GM18511 (cell line): ENCODE results near the gene DPH3.

Source experiments
- ATAC-seq: cut with Tn5 transposase; IDR thresholded peaks from one replicate; pipeline ENCODE4 v1.9.1; 2021; ENCODE audit warnings: mild to moderate bottlenecking, moderate library complexity; ENCODE audit not compliant: unreplicated experiment

The DPH3 gene

DNA sequence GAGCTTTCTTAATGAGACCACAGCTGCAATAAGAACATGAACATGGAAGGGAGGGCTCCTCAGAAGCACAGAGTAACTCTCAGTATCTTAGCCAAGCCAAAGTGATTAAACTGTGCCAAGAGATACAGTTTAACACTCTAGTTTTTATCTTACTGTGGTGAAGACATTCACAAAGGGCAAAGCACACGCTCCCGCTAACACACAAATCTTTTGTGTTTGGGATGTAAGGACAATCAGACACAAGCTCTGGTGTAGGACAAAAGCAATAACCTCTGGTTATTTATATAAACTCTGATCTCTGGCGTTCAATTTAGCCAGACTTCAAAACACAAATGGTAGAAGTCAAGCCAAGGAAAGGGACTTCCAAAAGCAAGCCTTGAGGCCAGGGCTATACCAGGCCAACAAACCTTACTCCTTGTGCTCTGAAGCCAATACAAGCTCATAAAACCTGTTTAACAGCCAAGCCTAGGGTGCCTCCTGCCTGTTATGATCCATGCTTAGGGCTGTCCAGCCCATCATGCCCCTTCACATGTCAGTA, 27.8 kb downstream of the DPH3 start:
- no peak for ATAC-seq

GRCh38 chr3:16236030-16236639, 28.6 kb downstream of the DPH3 start:
- ATAC-seq = no peak

- ATAC-seq = no peak
Observed at GRCh38 chr3:16234281-16234680, 30.5 kb downstream of the DPH3 start.

GRCh38 chr3:16233806-16234205, 30.9 kb downstream of the DPH3 start:
- no peak for ATAC-seq

GRCh38 chr3:16231983-16232382, 32.8 kb downstream of the DPH3 start:
- no peak for ATAC-seq

- ATAC-seq = no peak
Observed at GRCh38 chr3:16229681-16230080, 35.1 kb downstream of the DPH3 start.

GRCh38 chr3:16227566-16227965, 37.2 kb downstream of the DPH3 start:
- no peak for ATAC-seq

- no peak for ATAC-seq
Observed at GRCh38 chr3:16224325-16224724, 40.4 kb downstream of the DPH3 start.

- ATAC-seq = no peak
Observed at GRCh38 chr3:16222547-16222946, 42.2 kb downstream of the DPH3 start.

- ATAC-seq = no peak
Observed at GRCh38 chr3:16221990-16222389, 42.8 kb downstream of the DPH3 start.

DNA sequence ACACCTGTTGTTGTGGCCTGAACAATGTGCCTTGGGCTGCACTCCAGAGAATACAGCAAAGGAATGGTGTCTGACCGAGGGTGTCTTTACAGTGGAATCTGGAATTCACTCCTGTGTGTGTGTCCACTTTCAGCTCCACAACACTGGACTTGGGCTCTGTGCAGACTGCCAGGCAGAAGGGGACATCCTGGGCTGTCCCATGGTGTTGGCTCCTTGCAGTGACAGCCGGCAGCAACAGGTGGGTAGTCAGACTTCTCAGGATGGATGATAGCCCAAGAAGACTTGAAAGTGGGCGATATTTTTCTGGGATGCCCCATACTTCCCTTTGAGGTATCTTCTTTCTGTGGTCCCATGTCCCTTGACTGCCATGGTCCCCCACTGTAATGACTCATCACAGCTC, 45.0 kb downstream of the DPH3 start:
- ATAC-seq = no peak

- ATAC-seq = no peak
Observed at GRCh38 chr3:16216373-16216935, 48.3 kb downstream of the DPH3 start.

DNA sequence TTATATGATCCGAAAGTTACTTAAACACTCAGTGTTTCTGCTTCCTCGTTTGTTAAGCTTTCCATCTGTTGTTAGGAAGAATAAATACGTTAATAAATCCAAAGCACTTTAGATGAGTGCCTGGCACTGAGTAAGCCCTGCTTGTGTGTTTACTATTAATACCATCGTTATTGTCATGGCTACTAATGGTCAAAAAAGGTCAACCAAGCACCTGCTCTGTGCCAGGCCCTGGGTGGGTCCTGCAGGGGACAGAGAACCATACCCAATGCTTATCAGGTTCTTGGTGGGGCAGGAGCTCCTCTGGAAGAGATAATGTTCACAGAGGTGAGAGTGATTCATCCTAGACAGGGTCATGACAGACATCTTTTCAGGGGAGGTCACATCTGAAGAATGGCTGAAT, 50.4 kb downstream of the DPH3 start:
- no peak for ATAC-seq

- no peak for ATAC-seq
Observed at GRCh38 chr3:16211176-16211904, 53.4 kb downstream of the DPH3 start.
